Upper lobe of left lung (tissue), 4 donors: ENCODE data around the gene ROCK2.

Source experiments
- CTCF ChIP-seq, 6 experiments: fragments of 450-650 bp in 4 of 6; fragments of 200-600 bp in 2 of 6; sonication (generic) in 2 of 6; IDR thresholded peaks; one replicate each; pipeline ENCODE4 v1.5.1; 2016 to 2019; ENCODE audit warnings: antibody characterized with exemption in 6 of 6
- EP300 ChIP-seq, 4 donors: sonication (generic); formaldehyde crosslinking; IDR thresholded peaks; one replicate each; pipeline ENCODE4 v1.5.1; 2017; ENCODE audit warnings: antibody characterized with exemption in 4 of 4, control low read depth in 2 of 4
- POLR2A ChIP-seq, 4 donors: fragments of 450-650 bp; IDR thresholded peaks; one replicate each; pipeline ENCODE4 v1.5.1; 2016 to 2017; ENCODE audit warnings: antibody characterized with exemption in 4 of 4, mild to moderate bottlenecking in 2 of 4
- POLR2AphosphoS5 ChIP-seq, 2 donors: sonication (generic); formaldehyde crosslinking; IDR thresholded peaks; one replicate each; pipeline ENCODE4 v1.5.1; 2017; ENCODE audit warnings: antibody characterized with exemption in 2 of 2

GRCh38 chr2:11239666-11240462 lies 104.6 kb downstream of the ROCK2 start:
- TF ChIP-seq CTCF (IDR thresholded peaks at IDR 0.05) (no peak), POLR2AphosphoS5 (IDR thresholded peaks at IDR 0.05) (no peak), POLR2A (IDR thresholded peaks at IDR 0.05) (no peak), EP300 (IDR thresholded peaks at IDR 0.05) (no peak)
